GM12874 (cell line): ENCODE measurements around the gene GLB1L3.

Source experiments
- CTCF ChIP-seq: IDR thresholded peaks from 2 replicates; pipeline ENCODE4 v1.5.1; 2011; ENCODE audit warnings: low read depth, mild to moderate bottlenecking, control low read depth, low read length, moderate library complexity; ENCODE audit not compliant: insufficient read depth

GLB1L3 gene

GRCh38 chr11:134291196-134291595 is 15.0 kb downstream of the GLB1L3 start:
- no peak for TF ChIP-seq CTCF

- TF ChIP-seq CTCF = no peak
Measured at GRCh38 chr11:134292661-134293060, 16.5 kb downstream of the GLB1L3 start.

- no peak for TF ChIP-seq CTCF
Measured at GRCh38 chr11:134293119-134294113, 17.2 kb downstream of the GLB1L3 start.

GRCh38 chr11:134294664-134295063 is 18.5 kb downstream of the GLB1L3 start:
- TF ChIP-seq CTCF = no peak

- TF ChIP-seq CTCF = no peak
Measured at GRCh38 chr11:134312223-134312622, 36.0 kb downstream of the GLB1L3 start.

- no peak for TF ChIP-seq CTCF
Measured at GRCh38 chr11:134312807-134313206, 36.6 kb downstream of the GLB1L3 start.

GRCh38 chr11:134313379-134313778 is 37.2 kb downstream of the GLB1L3 start:
- no peak for TF ChIP-seq CTCF
